ENCODE data around the gene FAM120A. TPM values are rescaled to one million over a fixed set of nuclear protein-coding genes. Genes with fewer than 3 reads are reported as not detected.

FAM120A gene
- total RNA-seq, 1 experiment from 2014 or later = 89.6 TPM

- no peak overlapping the region for H3K4me3 ChIP-seq (ENCODE audit: low read length)
- H4K20me1 ChIP-seq (ENCODE audit: low read length) = peaks cover 45% of the 10 kb centered on the region
- peaks cover 13% of the 10 kb centered on the region for H3K4me1 ChIP-seq (ENCODE audit: insufficient read depth, low read length)
- no peak overlapping the region for H3K4me2 ChIP-seq (ENCODE audit: low read length)
- no peak overlapping the region for H3K9ac ChIP-seq (ENCODE audit: low read length)
- BruUV-seq (replicated peaks) = no TSS peak
- no peaks in the 10 kb centered on the region for H3K9me3 ChIP-seq (ENCODE audit: low read length)
- ChIA-PET CTCF (no interaction called here), POLR2A (ENCODE audit: unreplicated experiment) (no interaction called here)
- DNase-seq (no peak), ATAC-seq (no peak)
- no peaks in the 10 kb centered on the region for H3F3A ChIP-seq (ENCODE audit: low read length, unreplicated experiment)
- intact Hi-C loops (cut with micrococcal nuclease) = no loop called here
- no peaks in the 10 kb centered on the region for H3K27me3 ChIP-seq (ENCODE audit: low read length)
- no peak overlapping the region for H3K27ac ChIP-seq (ENCODE audit: low read length)
- peaks cover 100% of the 10 kb centered on the region for H3K79me2 ChIP-seq (ENCODE audit: low read length)
- TF ChIP-seq CTCF (conservative IDR thresholded peaks at IDR 0.05; ENCODE audit: low read depth, low read length) (no peak), EZH2phosphoT487 (IDR thresholded peaks at IDR 0.05; ENCODE audit: borderline replicate concordance, low read length) (no peak), EZH2 (IDR thresholded peaks at IDR 0.05; ENCODE audit: low read length, unreplicated experiment) (no peak)
- H2AFZ ChIP-seq (ENCODE audit: low read length) = no peak overlapping the region
- no peaks in the 10 kb centered on the region for H3K9me2 ChIP-seq (replicated peaks; ENCODE audit: low read length)
- H3K36me3 ChIP-seq (ENCODE audit: low read depth, low read length) = no peaks in the 10 kb centered on the region; the same call in 1 of the 2 replicates
Measured at GRCh38 chr9:93460689-93461413, 9.4 kb downstream of the FAM120A start.

- Histone ChIP-seq H3K79me2 (ENCODE audit: low read length) (peaks cover 100% of the 10 kb centered on the region), H3K4me2 (ENCODE audit: low read length) (no peak overlapping the region), H2AFZ (ENCODE audit: low read length) (no peak overlapping the region), H3K27me3 (ENCODE audit: low read length) (no peaks in the 10 kb centered on the region), H3K4me3 (ENCODE audit: low read length) (no peak overlapping the region), H3K4me1 (ENCODE audit: insufficient read depth, low read length) (peaks cover 11% of the 10 kb centered on the region), H3F3A (ENCODE audit: low read length, unreplicated experiment) (no peaks in the 10 kb centered on the region), H3K9me2 (replicated peaks; ENCODE audit: low read length) (no peaks in the 10 kb centered on the region), H3K9ac (ENCODE audit: low read length) (no peak overlapping the region), H4K20me1 (ENCODE audit: low read length) (peaks cover 41% of the 10 kb centered on the region), H3K27ac (ENCODE audit: low read length) (no peak overlapping the region), H3K9me3 (ENCODE audit: low read length) (no peaks in the 10 kb centered on the region), H3K36me3 (ENCODE audit: low read depth, low read length) (no peaks in the 10 kb centered on the region; the same call in 1 of the 2 replicates)
- no peak for DNase-seq
- ATAC-seq = no peak
- CTCF ChIA-PET = no interaction called here
- POLR2A ChIA-PET (ENCODE audit: unreplicated experiment) = no interaction called here
- intact Hi-C loops (cut with micrococcal nuclease) = no loop called here
- BruUV-seq (replicated peaks) = no TSS peak
- no peak for TF ChIP-seq EZH2phosphoT487 (IDR thresholded peaks at IDR 0.05; ENCODE audit: borderline replicate concordance, low read length)
- TF ChIP-seq CTCF (conservative IDR thresholded peaks at IDR 0.05; ENCODE audit: low read depth, low read length) = no peak
- no peak for TF ChIP-seq EZH2 (IDR thresholded peaks at IDR 0.05; ENCODE audit: low read length, unreplicated experiment)
Measured at GRCh38 chr9:93461414-93461743, 9.9 kb downstream of the FAM120A start.

- no peaks in the 10 kb centered on the region for H3K9me2 ChIP-seq (replicated peaks; ENCODE audit: low read length)
- no TSS peak for BruUV-seq (replicated peaks)
- no peaks in the 10 kb centered on the region for H3K27me3 ChIP-seq (ENCODE audit: low read length)
- CTCF ChIA-PET = no interaction called here
- H4K20me1 ChIP-seq (ENCODE audit: low read length) = peaks cover 41% of the 10 kb centered on the region
- TF ChIP-seq EZH2 (IDR thresholded peaks at IDR 0.05; ENCODE audit: low read length, unreplicated experiment) = no peak
- no peak for TF ChIP-seq EZH2phosphoT487 (IDR thresholded peaks at IDR 0.05; ENCODE audit: borderline replicate concordance, low read length)
- no peak for TF ChIP-seq CTCF (conservative IDR thresholded peaks at IDR 0.05; ENCODE audit: low read depth, low read length)
- no peak overlapping the region for H3K4me2 ChIP-seq (ENCODE audit: low read length)
- POLR2A ChIA-PET (ENCODE audit: unreplicated experiment) = no interaction called here
- H3K4me3 ChIP-seq (ENCODE audit: low read length) = no peak overlapping the region
- peaks cover 14% of the 10 kb centered on the region for H3K4me1 ChIP-seq (ENCODE audit: insufficient read depth, low read length)
- no peak overlapping the region for H2AFZ ChIP-seq (ENCODE audit: low read length)
- no peak overlapping the region for H3K9ac ChIP-seq (ENCODE audit: low read length)
- ATAC-seq = no peak
- H3K79me2 ChIP-seq (ENCODE audit: low read length) = peaks cover 100% of the 10 kb centered on the region
- H3K36me3 ChIP-seq (ENCODE audit: low read depth, low read length) = no peaks in the 10 kb centered on the region; the same call in 1 of the 2 replicates
- no peaks in the 10 kb centered on the region for H3F3A ChIP-seq (ENCODE audit: low read length, unreplicated experiment)
- intact Hi-C loops (cut with micrococcal nuclease) = no loop called here
- H3K9me3 ChIP-seq (ENCODE audit: low read length) = no peaks in the 10 kb centered on the region
- no peak for DNase-seq
- no peak overlapping the region for H3K27ac ChIP-seq (ENCODE audit: low read length)
Measured at GRCh38 chr9:93461821-93462220, 10.3 kb downstream of the FAM120A start.

Data from PC-3 (cell line).